Stomach (tissue), 9 donors: ENCODE measurements around the gene EEA1. TPM values are rescaled to one million over a fixed set of nuclear protein-coding genes. Genes with fewer than 3 reads are reported as not detected.

Experiments used
- DNase-seq, 2 donors: peaks; one replicate each; pipeline versions ENCODE4 v3.0.0 to v3.0.0-alpha.2; 2013 to 2019
- H3K27ac ChIP-seq, 5 donors: fragments of 200-600 bp in 4 of 5; sonication (generic) in 4 of 5; one replicate each; pipeline ENCODE4 v1.5.1; 2013 to 2019; ENCODE audit warnings: mild to moderate bottlenecking in 1 of 5, moderate library complexity in 1 of 5
- H3K27me3 ChIP-seq, 3 donors: fragments of 200-600 bp; sonication (generic); one replicate each; pipeline ENCODE4 v1.5.1; 2017 to 2019; ENCODE audit warnings: mixed run types in 1 of 3
- H3K36me3 ChIP-seq, 4 donors: fragments of 200-600 bp; sonication (generic); 1 replicate in 3 of 4; 2 replicates in 1 of 4; pipeline ENCODE4 v1.5.1; 2016 to 2019
- H3K4me1 ChIP-seq, 4 donors: fragments of 200-600 bp; sonication (generic); one replicate each; pipeline ENCODE4 v1.5.1; 2016 to 2019
- H3K4me3 ChIP-seq, 4 donors: fragments of 200-600 bp; sonication (generic) in 3 of 4; one replicate each; pipeline ENCODE4 v1.5.1; 2016 to 2019; ENCODE audit warnings: mild to moderate bottlenecking in 1 of 4
- H3K9me3 ChIP-seq, 4 donors: fragments of 200-600 bp; sonication (generic); one replicate each; pipeline ENCODE4 v1.5.1; 2016 to 2019
- CTCF ChIP-seq, 7 experiments: fragments of 450-650 bp in 4 of 7; fragments of 200-600 bp in 3 of 7; sonication (generic) in 3 of 7; IDR thresholded peaks; one replicate each; pipeline ENCODE4 v1.5.1; 2016 to 2019; ENCODE audit warnings: antibody characterized with exemption in 7 of 7, control low read depth in 2 of 7, mild to moderate bottlenecking in 1 of 7
- EP300 ChIP-seq: sonication (generic); formaldehyde crosslinking; IDR thresholded peaks from one replicate; pipeline ENCODE4 v1.6.1; 2017; ENCODE audit warnings: antibody characterized with exemption
- POLR2A ChIP-seq, 4 donors: fragments of 450-650 bp; IDR thresholded peaks; one replicate each; pipeline ENCODE4 v1.6.1; 2016; ENCODE audit warnings: antibody characterized with exemption in 4 of 4, control low read depth in 2 of 4, mild to moderate bottlenecking in 1 of 4, moderate library complexity in 1 of 4
- POLR2AphosphoS5 ChIP-seq, 3 donors: sonication (generic); formaldehyde crosslinking; IDR thresholded peaks; one replicate each; pipeline ENCODE4 v1.6.1; 2016; ENCODE audit warnings: antibody characterized with exemption in 3 of 3
- WGBS, 5 donors: extraction: QIAGEN DNeasy Blood & Tissue Kit in 3 of 5; methylation state at CpG; one replicate each; pipeline versions ENCODE4 v1.1.5 to v1.1.7; 2013 to 2018; 5-methylcytosine and 5-hydroxymethylcytosine counted together
- intact Hi-C: fragments of 100-400 bp; cut with DNase I; formaldehyde crosslinking; loops from one replicate; pipeline ENCODE4 v1.15.1; 2023; ENCODE audit warnings: low total_unique reads
- polyA plus RNA-seq, 3 donors: library from polyadenylated mRNA; stranded (reverse); fragments of 200-250 nt; gene quantifications; one replicate each; pipeline ENCODE4 v1.2.3, GENCODE V29; 2013
- total RNA-seq, 5 donors: library from RNA; depleted of rRNA; stranded (reverse); fragments of >200 nt; gene quantifications; one replicate each; pipeline versions ENCODE4 v1.1.0 to v1.2.3, GENCODE V29; 2014 to 2016
- donor health status: healthy with polysubstance abuse.
- donor health status: Bipolar disorder and iron deficiency.
- donor health status: healthy.

Gene EEA1
- total and polyA plus RNA-seq, 8 donors = 2.0 to 24.2 (median 10.8) TPM

DNA sequence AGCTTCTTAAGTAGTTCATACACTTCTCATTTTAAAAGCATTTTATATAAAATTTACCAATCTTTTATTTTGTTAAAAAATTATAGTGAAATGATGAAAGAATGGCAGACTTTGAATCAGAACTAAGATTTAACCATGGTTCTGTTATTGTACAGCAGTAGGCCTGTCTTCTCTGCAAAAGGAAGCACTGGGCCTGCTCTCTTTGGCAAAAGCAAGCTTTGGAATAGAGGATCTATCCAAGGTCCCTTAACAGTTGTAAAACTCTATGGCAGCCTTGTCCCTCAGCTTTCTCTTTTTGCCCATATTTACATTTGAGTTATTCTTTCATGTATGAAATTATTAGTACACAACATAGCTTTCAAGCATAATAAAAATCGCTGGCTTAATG is 143.5 kb downstream of the EEA1 start:
- no peak for DNase-seq
- intact Hi-C loops = no loop called here
- peaks cover 0 to 19% (median 17%) of the 10 kb centered on the region in 4 donors for H3K36me3 ChIP-seq
- TF ChIP-seq POLR2A (IDR thresholded peaks at IDR 0.05) (no peak), EP300 (no peak), CTCF (IDR thresholded peaks at IDR 0.05) (no peak), POLR2AphosphoS5 (IDR thresholded peaks at IDR 0.05) (no peak)
- H3K27ac ChIP-seq = no peak overlapping the region
- H3K27me3 ChIP-seq = no peaks in the 10 kb centered on the region
- H3K4me1 ChIP-seq = peaks cover 0 to 19% (median 4%) of the 10 kb centered on the region in 4 donors
- WGBS, 5 donors = 83 to 95% (median 87%) methylated on average over 1 of the region's 1 CpG
- H3K4me3 ChIP-seq = no peak overlapping the region
- no peaks in the 10 kb centered on the region for H3K9me3 ChIP-seq

DNA sequence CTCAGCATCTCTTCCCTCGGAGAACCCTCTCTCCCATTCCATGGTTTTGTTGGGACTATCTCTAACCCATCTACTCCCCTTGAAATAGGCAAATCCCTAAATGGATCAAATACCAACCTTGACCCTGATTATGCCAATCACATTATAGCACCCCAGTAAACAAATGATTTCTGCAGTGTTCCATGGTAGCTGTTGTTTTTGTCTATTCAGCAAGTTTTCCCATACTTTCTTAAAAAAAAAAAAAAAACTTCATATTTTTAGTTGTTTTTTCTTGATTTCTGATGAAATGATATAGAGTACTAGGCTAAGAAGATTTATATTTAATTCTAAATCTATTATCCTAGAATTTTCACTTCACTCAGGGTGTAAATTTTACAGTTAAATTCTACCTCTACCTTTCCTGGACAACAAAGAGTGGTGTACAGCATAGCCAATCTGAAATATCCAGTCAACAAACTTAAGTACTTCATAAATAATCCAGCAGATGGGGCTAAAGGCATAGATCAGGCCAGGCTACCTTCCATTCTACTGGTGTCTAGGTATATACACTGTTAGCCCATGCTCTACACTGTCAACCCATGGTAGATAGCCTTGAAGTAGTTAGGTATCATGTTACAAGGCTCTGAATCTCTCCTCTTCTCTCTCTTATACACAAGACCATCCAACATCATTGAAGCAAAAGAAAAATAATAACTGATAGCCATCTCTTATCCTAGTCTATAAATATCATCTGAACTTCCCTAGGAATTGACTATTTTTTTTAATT is 144.1 kb downstream of the EEA1 start:
- no peak for TF ChIP-seq POLR2A (IDR thresholded peaks at IDR 0.05)
- TF ChIP-seq CTCF (IDR thresholded peaks at IDR 0.05) = peak in 3 of 7 experiments; percentile 36 to 47 (median 38)
- TF ChIP-seq POLR2AphosphoS5 (IDR thresholded peaks at IDR 0.05) = peak in 1 of 3 donors; percentile 20
- TF ChIP-seq EP300 = no peak
- H3K4me1 ChIP-seq = peaks cover 0 to 19% (median 4%) of the 10 kb centered on the region in 4 donors
- intact Hi-C loops = no loop called here
- H3K4me3 ChIP-seq = no peak overlapping the region
- 68 to 83% (median 77%) methylated on average over 1 of the region's 1 CpG for WGBS, 5 donors
- no peaks in the 10 kb centered on the region for H3K27me3 ChIP-seq
- peaks cover 0 to 17% (median 15%) of the 10 kb centered on the region in 4 donors for H3K36me3 ChIP-seq
- H3K9me3 ChIP-seq = no peaks in the 10 kb centered on the region
- DNase-seq = peak in 1 of 2 donors; percentile 85
- no peak overlapping the region for H3K27ac ChIP-seq

DNA sequence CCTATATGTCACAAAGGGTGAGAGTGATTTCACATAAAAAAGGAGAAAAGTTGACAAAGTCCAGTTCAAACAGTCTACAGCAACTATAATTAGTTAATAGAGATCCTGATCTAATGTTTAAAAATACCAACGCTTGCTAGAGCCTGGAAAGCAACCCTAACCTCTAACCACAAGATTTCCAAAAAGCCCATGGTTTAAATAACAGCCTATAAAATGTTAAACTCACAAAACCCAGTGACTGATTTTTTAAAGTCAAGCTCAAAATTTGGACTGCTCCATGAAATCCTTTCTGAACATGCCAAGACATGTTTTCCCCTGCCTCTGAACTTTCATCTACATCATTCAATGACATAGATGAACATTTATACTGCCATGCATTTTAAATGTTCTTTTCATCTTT is 144.7 kb downstream of the EEA1 start:
- intact Hi-C loops = no loop called here
- DNase-seq = no peak
- Histone ChIP-seq H3K27me3 (no peaks in the 10 kb centered on the region), H3K9me3 (no peaks in the 10 kb centered on the region), H3K4me1 (peaks cover 0 to 19% (median 4%) of the 10 kb centered on the region in 4 donors), H3K27ac (peak overlapping the region in 1 of 5 donors; percentile 16), H3K4me3 (no peak overlapping the region), H3K36me3 (peaks cover 0 to 17% (median 12%) of the 10 kb centered on the region in 4 donors)
- WGBS, 5 donors = 33 to 56% (median 49%) methylated on average over 1 of the region's 1 CpG
- TF ChIP-seq POLR2AphosphoS5 (IDR thresholded peaks at IDR 0.05) = no peak
- no peak for TF ChIP-seq EP300
- no peak for TF ChIP-seq POLR2A (IDR thresholded peaks at IDR 0.05)
- TF ChIP-seq CTCF (IDR thresholded peaks at IDR 0.05) = no peak

DNA sequence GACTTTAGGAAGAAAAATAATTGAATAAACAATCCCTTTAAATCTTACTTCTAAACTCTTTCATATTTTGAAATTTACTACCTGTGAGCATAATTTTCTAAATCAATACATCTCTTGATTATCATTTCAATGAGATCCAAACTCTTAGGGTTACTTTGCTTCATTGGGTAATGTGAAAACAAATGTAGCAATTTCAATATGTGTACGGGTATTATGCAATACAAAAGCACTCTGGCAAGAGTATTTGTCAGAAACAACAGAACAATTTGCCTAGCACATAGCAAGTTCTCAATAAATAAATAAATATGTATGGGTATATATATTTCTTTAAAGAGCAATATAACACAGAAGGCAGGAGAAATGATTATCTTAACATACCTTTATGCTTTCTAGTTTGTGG is 149.2 kb downstream of the EEA1 start:
- H3K4me1 ChIP-seq = peaks cover 0 to 9% (median 4%) of the 10 kb centered on the region in 4 donors
- H3K36me3 ChIP-seq = peaks cover 3 to 57% (median 52%) of the 10 kb centered on the region in 4 donors
- no peaks in the 10 kb centered on the region for H3K9me3 ChIP-seq
- no peak for TF ChIP-seq CTCF (IDR thresholded peaks at IDR 0.05)
- no peak for TF ChIP-seq EP300
- no peak for TF ChIP-seq POLR2AphosphoS5 (IDR thresholded peaks at IDR 0.05)
- no peak for TF ChIP-seq POLR2A (IDR thresholded peaks at IDR 0.05)
- no peak overlapping the region for H3K4me3 ChIP-seq
- 77 to 90% (median 81%) methylated on average over 1 of the region's 1 CpG for WGBS, 5 donors
- no peak overlapping the region for H3K27ac ChIP-seq
- no peak for DNase-seq
- intact Hi-C loops = no loop called here
- H3K27me3 ChIP-seq = no peaks in the 10 kb centered on the region
